Measurements from ENCODE around the gene CCDC185.

The CCDC185 gene

DNA sequence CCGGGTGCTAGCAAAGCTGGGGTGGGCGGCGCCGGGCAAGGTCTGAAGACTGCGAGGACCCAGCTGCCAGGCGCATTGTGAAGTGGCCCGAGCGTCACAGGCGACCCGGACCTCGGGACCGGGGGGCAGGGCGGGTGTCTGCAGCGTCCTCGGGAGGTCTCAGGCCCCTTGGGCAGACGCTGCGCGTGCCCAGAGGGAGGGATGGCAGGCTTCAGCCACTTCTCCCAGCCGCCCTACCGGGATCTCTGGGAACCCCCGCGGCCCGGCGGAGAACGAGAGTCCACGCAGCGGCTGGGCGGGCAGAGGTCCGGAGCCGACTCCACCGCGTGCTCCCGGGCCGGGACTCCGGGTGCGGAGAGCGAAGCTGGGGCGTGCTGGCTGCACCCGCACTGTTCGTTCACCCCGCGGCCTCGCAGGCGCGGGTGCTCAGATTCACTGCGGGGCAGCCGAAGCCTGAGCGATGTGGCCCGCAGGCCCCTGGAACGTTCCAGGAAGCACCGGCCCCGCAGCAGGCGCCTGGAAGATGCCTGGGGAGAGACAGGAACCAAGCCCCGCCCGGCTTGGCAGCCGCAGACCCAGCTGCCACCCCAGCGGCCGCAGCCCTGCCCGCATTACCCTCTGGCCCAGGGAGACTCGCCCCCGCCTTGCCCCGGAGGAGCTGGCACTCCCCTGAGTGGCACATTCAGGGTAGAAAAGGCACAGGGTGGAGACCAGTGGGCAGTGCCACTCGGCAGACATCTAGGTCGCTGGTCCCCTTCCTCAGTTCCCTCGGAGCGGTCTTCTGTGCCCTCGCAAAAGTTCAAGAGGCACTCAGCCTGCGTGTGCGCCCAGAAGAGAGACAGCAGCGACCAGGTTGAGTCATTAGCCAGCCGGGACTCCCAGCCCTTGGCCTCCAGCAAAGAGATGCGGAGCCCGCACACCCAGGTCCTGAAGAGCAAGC lies at the start of gene CCDC185:
Gene CCDC185 (plus strand): TSS at position 141 of the 940 bp plus-strand sequence. CDS start 61 bp downstream, at position 202.
- peak; percentile 3 for DNase-seq (ENCODE audit: low read depth, low spot score)

DNA sequence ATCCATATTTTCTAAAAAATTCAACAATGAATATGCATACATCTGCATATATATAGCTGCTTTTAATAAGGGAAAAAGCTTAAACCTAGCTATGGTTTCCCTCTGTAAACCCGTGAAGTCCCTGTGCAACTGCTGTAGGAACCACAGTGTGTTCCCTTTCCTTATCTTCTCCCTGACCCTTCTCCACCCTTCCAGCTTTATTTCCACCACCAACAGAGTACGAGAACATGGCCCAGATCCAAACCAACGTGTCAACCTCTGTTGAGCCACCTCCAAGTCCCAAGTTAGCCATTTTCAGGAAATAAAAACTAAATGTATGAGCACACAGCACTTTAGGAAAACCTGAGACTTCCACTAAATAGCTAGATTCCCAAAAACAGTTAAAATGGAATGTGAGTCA lies 49.5 kb upstream of the CCDC185 start:
- no peak for DNase-seq (ENCODE audit: low read depth, low spot score)

DNA sequence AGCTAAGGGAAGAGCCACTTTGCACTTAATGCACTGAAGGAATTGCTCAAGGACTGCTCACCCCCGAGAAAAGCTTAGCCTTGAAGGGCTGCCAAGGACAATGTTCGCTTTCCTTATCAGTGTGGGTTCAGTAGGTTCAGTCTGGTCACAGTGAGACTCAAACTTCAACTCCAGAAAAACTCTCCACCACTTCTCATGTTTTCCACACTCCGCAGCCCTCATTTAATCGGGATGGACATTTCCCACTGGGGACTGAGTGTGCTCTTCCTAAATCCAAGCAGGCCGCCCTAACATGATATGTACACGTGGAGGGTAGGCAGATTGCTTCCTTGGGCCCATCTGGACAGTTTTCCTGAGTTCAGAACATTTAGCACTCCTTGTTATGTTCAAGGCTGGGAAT lies 48.7 kb upstream of the CCDC185 start:
- no peak for DNase-seq (ENCODE audit: low read depth, low spot score)

DNA sequence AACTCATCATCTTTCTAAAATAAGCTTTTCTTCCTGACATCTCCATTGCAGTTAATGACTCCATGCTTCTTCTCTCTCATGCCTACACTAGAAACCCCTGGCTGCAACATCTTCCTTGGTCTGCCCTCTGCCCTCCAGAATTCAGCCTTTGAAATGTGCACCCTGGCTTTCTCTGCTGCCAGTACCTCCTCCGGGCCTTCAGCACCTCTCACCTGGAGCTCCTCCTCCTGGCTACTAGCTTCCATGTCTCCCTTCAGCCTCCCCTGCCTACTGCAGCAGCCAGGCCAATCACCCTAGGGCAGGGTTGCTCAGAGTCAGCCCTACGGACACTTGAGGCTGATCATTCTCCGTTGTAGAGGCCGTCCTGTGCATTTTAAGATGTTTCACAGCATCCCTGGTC lies 47.5 kb upstream of the CCDC185 start:
- no peak for DNase-seq (ENCODE audit: low read depth, low spot score)

DNA sequence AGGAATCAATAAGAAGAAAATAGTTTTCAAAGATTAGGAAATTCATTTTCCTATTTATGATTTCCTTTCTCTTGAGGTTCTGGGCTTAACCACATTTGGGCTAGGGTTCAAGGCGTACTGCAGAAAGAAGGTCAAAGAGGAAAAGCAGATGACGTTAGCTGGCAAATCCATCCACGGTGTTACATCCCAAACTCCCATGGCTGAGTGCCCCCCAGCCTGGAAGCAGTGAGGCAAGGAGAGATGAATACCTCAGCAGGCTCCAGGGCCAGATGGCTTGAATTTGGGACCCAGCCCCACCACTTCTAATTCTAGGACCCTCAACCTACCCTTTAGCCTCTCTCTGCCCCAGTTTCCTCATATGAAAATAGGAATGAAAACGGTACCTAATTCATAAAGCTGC lies 46.9 kb upstream of the CCDC185 start:
- DNase-seq (ENCODE audit: low read depth, low spot score) = no peak

GRCh38 chr1:223347583-223347982 lies 45.6 kb upstream of the CCDC185 start:
- no peak for DNase-seq (ENCODE audit: low read depth, low spot score)

- no peak for DNase-seq (ENCODE audit: low read depth, low spot score)
Measured at GRCh38 chr1:223348439-223348838, 44.8 kb upstream of the CCDC185 start.

DNA sequence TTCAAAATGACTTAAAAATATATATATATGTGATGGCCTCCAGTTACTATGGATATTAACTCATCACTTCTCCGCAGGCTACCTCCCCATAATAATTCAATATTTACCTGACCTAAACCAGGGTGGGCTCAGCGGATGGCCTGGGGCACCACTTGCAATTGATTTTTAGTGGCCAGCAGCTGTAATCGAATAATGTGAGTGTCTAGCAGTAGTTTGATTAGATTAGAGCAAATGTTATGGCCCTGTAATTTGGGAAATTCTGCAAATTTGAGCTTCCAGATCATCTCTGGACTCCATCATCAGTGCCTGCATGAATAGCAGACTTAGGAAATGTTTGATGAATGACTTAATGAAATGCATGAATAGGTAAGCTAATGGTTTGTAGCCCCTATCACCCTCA lies 44.0 kb upstream of the CCDC185 start:
- DNase-seq (ENCODE audit: low read depth, low spot score) = no peak

DNA sequence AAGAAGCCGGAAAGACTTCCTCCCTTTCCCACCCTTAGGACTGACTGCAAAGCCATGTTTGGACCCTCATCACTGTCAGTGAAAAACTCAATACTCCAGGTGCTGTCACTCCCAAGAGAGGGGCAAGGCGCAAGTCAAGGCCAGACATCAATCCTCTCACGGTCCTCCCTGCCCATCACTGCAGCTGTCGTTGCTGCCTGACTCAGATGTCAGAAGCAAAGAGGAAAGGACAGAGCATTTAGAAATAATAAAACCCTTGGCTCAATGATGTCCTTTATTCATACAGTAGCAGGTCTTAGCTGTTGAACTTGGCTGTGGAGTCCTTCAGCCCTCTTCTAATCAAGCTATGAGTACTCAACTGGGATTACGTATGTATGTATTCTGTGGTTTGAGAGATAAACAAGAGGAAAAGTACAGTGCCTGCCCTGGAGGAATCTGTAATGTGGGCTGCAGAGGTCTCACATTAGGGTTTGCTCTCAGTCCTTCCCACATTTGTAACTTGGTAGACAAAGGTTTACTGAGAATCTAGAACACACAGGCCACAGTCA lies 42.8 kb upstream of the CCDC185 start:
- DNase-seq (ENCODE audit: low read depth, low spot score) = no peak

DNA sequence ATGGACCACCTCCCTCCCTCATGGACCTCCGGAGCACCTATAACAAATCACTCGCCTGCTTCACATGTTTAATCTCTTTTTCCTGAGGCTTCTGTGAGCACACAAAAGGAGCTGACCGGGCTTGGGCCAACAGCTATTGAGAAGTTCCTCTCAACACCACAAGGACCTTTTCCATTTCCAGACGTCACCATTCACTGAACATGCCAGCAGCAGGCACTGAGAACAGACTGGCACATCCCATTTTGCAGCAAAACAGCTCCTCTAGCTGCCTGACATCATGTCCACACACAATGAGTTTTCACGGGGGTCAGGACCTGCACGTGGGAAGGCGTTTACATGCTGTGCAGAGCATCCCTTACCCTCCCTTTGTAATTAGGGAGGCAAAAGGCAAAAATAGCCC lies 40.3 kb upstream of the CCDC185 start:
- DNase-seq (ENCODE audit: low read depth, low spot score) = no peak

GRCh38 chr1:223353939-223354338 lies 39.3 kb upstream of the CCDC185 start:
- DNase-seq (ENCODE audit: low read depth, low spot score) = no peak

DNA sequence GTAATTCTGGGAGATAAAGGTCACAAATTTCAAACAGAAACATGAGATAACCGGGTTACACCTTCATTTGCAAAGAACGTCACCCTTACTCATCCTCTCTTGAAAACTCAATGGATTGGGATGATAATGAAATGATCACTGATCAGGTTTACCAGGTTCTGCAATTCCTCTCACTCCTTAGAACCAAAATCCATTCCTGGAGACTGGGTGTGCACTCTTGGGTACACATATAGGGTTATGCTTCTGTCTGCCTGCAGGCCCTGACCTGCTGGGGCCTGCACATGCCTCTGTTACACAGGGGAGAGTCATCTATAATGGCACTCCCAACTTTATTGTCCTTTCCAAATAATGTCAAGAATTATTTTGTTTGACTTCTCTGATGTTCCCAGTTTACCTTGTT lies 37.5 kb upstream of the CCDC185 start:
- no peak for DNase-seq (ENCODE audit: low read depth, low spot score)

GRCh38 chr1:223358826-223359225 lies 34.4 kb upstream of the CCDC185 start:
- no peak for DNase-seq (ENCODE audit: low read depth, low spot score)

DNA sequence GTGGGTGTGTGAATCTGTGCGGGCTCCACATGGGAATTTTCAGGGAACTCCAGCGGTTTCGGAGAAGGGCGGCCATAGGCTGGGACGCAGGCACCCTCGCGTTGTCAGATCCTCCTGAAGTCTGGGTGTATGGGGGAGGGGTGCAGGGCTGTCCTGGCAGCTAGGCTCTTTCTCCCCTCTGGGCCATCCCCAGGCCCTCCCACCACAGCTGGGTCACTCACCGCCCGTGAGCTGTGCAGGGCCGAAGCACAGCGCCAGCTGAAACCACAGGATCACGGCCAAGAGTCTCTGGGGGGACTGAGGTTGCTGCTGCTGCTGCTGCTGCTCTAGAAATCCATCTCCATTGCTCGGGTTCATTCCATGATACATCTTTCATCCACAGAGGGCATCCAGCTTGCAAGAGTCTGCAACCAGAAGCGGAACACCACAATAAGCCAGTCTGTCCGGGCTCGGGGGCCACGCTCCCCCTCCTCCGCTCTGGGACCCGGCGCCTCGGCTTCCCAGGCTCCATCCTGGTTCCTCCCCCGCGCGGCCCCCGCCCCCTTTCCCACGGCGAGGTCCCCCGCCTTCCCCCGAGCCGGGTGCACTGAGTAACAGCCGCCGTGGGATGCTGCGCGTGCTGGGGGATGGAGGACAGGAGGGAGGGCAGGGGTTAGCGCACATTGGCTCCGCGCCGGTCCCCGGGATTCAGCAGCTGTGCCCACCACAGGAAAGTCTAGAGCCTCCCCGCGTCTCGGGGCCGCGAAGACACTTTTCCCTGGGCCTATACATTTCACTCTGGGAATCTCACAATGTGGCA lies 30.0 kb upstream of the CCDC185 start:
- DNase-seq (ENCODE audit: low read depth, low spot score) = peak; percentile 54

GRCh38 chr1:223363856-223364684 lies 29.1 kb upstream of the CCDC185 start, which contains the start of gene SUSD4:
SUSD4 (minus strand) TSS chr1:223364176; CDS start chr1:223363425, 751 bp downstream.
- DNase-seq (ENCODE audit: low read depth, low spot score) = peak; percentile 62

GRCh38 chr1:223364685-223365382 lies 28.4 kb upstream of the CCDC185 start:
- DNase-seq (ENCODE audit: low read depth, low spot score) = peak; percentile 55

DNA sequence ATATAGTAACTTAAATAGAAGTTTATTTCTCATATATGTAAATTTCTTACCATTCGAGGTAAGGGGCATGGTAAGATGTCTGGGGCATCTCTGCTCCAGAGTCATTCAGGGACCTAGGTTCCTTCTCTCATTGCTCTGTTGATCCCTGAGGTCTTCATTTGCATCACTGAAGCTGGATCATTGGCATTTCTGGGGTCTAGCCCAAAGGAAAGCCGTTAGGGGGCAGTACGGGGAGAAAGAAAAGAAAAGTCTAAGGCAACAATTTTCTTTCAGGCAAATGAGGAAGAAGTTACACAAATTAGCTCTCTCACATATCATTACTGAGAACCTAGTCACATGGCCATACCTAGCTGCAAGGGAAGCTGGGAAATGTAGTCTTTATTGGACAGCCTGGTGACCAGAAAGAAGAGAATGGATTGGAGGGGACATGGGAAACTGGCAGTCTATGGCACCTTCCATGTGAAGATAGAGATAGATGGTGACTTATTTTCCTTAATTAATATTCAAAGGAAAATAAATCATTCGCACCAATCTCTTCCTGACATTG lies 19.1 kb upstream of the CCDC185 start:
- DNase-seq (ENCODE audit: low read depth, low spot score) = no peak

DNA sequence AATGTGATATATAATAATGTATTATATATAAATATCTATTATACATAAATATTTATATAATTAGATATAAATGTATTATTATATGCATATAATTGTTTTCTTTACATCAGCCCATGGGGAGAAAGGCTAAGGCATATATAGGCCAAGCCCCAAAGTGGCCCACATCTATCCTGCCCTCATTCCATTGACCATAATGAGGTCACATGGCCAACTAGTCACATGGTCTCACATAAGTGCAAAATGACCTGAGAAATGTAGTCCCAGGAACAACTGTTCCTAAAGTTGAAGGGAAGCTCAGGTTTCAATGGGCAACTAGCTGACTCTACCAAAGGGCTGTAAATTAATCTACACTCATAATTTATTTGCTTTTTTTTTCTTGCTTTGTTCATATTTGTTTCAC lies 14.5 kb upstream of the CCDC185 start:
- DNase-seq (ENCODE audit: low read depth, low spot score) = no peak

DNA sequence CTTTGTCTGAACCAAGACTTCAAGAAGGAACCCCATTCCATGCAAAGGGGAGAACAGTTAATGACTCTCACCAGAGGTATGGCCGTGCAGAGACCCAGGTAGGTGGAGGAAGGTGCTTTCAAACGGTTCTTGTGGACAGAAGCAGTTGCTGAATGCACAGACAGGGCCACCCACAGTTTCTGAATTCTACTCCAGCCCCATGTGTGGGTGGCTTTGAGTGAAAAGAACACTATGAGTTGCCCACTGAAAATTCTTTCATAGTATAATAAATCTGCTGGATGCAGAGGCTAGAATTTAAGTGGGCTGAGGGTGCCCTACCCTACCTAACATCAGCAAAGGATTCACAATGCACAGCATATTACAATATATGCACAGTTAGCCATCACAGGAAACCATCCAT lies 7.2 kb upstream of the CCDC185 start:
- DNase-seq (ENCODE audit: low read depth, low spot score) = no peak

- no peak for DNase-seq (ENCODE audit: low read depth, low spot score)
Measured at GRCh38 chr1:223390618-223391017, 2.6 kb upstream of the CCDC185 start.
